ENCODE results near the gene SH2D3C. TPM values are rescaled to one million over a fixed set of nuclear protein-coding genes. Genes with fewer than 3 reads are reported as not detected.
A peak's percentile ranks its signal among the peaks of the same experiment; 100 is the strongest.
"Not testable (repeated sequence)": the region's sequence is repeated elsewhere in the genome, so short reads cannot be mapped to it uniquely, and the experiment has no call there.

The SH2D3C gene
- total RNA-seq, 4 donors from 2014 or later, result 1.4 to 22.3 (median 4.1) TPM

DNA sequence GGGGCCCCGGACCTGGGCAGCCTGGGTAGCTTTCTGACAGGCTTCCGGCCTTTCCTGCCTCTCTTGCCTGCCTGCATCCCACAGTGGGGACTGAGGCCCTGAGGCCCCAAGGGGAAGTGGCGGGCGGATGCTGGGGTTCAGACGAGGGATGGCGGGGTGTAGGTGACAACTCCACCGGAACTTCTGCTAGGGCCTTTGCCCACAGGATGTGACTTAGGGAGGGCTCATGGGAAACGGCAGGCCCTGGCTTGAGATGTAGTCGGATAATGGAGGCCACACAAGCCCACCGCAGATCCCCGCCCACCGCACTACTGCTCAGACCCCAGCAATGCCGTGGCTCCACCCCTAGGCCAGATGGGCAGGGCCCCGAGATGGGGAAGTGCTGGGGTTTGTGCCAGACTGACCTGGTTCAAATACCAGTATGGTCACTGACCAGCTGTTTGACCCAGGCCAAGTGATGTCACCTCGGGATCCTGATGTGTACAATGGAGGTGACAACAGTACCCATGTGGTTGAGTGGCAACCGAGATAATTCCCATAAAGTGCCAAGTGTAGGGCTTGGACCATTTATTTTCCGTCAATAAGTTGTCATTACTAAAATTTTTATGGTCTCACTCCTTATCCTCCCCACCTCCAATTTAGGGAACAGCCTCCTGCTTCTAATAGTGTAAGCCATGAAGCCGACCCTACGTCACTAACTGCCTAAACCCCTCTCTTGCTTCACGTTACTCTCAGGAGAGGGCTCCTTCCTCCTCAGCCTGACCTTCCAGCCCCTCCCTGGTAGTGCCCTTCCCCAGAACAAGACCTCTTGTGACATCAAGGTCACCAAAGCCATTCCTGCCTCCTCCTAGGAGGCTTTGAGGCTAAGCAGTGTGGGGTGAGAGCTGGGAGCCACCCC, 4.9 kb upstream of the SH2D3C start:
- Histone ChIP-seq H3K4me3 (no peak overlapping the region), H3K36me3 (peaks cover 0 to 16% (median 0%) of the 10 kb centered on the region in 3 donors), H3K27me3 (no peaks in the 10 kb centered on the region), H3K9me3 (no peaks in the 10 kb centered on the region), H3K27ac (peak overlapping the region; percentile 77 to 97 (median 96)), H3K4me1 (peaks cover 0 to 30% (median 22%) of the 10 kb centered on the region in 4 donors)
- TF ChIP-seq, protein P1, sequence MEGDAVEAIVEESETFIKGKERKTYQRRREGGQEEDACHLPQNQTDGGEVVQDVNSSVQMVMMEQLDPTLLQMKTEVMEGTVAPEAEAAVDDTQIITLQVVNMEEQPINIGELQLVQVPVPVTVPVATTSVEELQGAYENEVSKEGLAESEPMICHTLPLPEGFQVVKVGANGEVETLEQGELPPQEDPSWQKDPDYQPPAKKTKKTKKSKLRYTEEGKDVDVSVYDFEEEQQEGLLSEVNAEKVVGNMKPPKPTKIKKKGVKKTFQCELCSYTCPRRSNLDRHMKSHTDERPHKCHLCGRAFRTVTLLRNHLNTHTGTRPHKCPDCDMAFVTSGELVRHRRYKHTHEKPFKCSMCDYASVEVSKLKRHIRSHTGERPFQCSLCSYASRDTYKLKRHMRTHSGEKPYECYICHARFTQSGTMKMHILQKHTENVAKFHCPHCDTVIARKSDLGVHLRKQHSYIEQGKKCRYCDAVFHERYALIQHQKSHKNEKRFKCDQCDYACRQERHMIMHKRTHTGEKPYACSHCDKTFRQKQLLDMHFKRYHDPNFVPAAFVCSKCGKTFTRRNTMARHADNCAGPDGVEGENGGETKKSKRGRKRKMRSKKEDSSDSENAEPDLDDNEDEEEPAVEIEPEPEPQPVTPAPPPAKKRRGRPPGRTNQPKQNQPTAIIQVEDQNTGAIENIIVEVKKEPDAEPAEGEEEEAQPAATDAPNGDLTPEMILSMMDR (IDR thresholded peaks at IDR 0.05), result no peak
- peak in 1 of 2 donors; percentile 14 for TF ChIP-seq POLR2A (IDR thresholded peaks at IDR 0.05)
- peak in 2 of 3 donors; percentile 88 to 93 for DNase-seq

DNA sequence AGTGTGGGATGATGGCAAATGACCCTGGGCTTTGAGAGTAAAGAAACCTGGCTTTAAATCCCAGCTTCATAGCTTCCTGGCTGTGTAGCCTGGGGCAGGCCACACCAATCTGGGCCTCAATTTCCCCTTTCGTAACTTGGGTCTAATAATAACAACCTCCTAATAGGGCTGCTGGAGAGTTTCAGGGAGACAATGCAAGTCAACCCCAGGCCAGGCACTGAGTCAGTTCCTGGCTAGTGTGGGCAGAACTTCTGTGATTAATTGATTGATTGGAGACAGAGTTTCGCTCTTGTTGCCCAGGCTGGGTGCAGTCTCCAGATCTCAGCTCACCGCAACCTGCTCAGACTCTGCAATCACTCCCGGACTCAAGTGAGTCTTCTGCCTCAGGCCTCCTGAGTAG, 3.3 kb upstream of the SH2D3C start:
- DNase-seq, result no peak
- Histone ChIP-seq H3K4me1 (peaks cover 0 to 23% (median 18%) of the 10 kb centered on the region in 4 donors), H3K4me3 (no peak overlapping the region), H3K9me3 (no peaks in the 10 kb centered on the region), H3K36me3 (peaks cover 0 to under 1% (median 0%) of the 10 kb centered on the region in 3 donors), H3K27me3 (no peaks in the 10 kb centered on the region), H3K27ac (peak overlapping the region in 1 of 4 donors; percentile 97)
- TF ChIP-seq, protein P1 (IDR thresholded peaks at IDR 0.05), result no peak
- no peak for TF ChIP-seq POLR2A (IDR thresholded peaks at IDR 0.05)

DNA sequence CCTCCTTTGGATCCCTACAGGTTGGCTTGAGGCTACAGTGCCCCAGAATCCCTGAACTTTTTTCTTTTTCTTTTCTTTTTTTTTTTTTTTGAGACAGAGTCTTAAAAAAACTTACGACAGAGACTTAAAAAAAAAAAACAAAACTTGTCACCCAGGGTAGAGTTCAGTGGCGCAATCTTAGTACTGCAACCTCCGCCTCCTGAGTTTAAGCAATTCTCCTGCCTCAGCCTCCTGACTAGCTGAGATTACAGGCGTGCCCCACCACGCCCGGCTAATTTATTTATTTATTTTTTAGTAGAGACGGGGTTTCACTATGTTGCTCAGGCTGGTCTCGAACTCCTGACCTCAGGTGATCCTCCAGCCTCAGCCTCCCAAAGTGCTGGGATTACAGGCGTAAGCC, 2.4 kb upstream of the SH2D3C start:
- DNase-seq, H3K4me3 ChIP-seq, H3K27me3 ChIP-seq, H3K9me3 ChIP-seq, H3K36me3 ChIP-seq: not testable (repeated sequence)
- peak overlapping the region in 1 of 4 donors; percentile 88 for H3K27ac ChIP-seq
- H3K4me1 ChIP-seq, result peaks cover 0 to 23% (median 17%) of the 10 kb centered on the region in 4 donors

DNA sequence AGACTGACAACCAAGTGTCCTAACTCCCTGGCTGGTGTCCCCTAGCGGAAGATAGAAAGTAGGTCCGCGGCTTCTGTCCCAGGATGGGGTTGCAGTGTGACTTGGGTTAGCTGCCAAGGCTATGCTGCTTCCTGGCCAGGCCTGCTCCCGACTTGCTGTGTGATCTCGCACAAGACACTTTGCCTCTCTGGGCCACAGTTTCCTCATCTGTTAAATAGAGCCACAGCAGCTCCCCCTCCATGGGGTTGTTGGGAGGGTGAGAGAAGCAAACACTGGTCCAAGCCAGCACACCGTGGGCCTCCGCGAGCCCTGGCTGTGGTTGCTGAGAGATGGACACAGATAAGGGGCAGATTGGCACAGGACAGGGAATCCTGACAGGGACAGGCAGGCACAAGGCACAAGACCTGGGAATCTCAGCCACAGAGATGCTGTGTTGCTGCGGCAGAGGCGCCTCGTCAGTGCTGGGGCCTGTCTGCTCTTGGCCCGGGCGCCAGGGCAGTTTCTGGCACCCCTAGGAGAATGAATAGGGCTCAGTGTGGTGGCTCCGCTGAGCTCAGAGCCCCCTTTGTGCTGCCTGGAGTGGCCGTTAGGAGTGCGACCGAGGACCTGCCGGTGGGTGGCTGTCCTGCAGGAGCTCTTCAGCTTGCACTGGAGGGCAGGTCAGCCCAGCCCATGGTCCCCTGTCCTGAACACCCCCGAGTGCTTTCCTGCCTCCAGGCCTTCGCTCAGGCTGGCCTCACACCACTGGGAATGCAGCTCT, 1.8 kb upstream of the SH2D3C start:
- H3K36me3 ChIP-seq, result no peaks in the 10 kb centered on the region
- TF ChIP-seq, protein P1 (IDR thresholded peaks at IDR 0.05), result no peak
- no peak for TF ChIP-seq POLR2A (IDR thresholded peaks at IDR 0.05)
- DNase-seq, result no peak
- H3K27me3 ChIP-seq, result no peaks in the 10 kb centered on the region
- peak overlapping the region; percentile 6 to 88 (median 58) for H3K27ac ChIP-seq
- no peak overlapping the region for H3K4me3 ChIP-seq
- no peaks in the 10 kb centered on the region for H3K9me3 ChIP-seq
- H3K4me1 ChIP-seq, result peaks cover 0 to 24% (median 17%) of the 10 kb centered on the region in 4 donors

DNA sequence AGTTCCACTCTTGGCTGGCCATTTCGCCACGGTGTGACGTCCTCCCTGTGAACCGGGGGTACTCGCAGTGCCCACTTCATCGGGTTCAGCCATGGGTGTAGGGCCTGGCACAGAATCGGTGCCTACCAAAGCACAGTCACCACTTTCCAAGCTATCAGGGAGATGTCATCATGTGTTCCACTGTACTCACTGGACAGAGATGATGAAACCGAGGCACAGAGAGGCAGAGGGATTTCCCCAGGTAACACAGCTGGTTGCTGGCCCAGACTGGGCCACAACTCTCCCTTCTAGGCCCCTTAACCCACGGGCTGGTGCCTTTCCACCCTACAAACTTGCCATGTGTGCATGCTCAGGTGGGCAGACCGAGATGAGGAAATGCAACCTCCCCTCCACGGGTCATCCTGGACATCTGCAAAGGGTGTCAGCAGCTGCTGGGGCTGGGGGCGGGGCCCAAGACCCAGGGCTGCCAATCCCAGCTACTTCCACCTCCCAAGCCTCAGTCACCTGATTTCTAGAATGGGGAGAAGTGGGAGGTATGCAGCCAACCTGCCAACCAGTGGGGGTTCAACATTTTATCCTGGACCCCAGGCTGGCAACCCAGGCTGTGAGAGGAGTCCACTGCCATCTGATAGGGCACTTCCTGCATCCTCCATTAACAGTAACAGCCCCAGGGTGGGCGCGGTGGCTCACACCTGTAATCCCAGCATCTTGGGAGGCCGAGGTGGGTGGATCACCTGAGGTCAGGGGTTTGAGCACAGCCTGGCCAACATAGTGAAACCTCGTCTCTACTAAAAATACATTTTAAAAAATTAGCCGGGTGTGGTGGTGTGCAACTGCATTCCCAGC, 893 bp upstream of the SH2D3C start:
- TF ChIP-seq, protein P1 (IDR thresholded peaks at IDR 0.05), result no peak
- TF ChIP-seq POLR2A (IDR thresholded peaks at IDR 0.05), result no peak
- H3K9me3 ChIP-seq, result no peaks in the 10 kb centered on the region
- H3K4me3 ChIP-seq, result peak overlapping the region; percentile 29 to 50 (median 44)
- peak overlapping the region; percentile 71 to 88 (median 78) for H3K27ac ChIP-seq
- H3K27me3 ChIP-seq, result no peaks in the 10 kb centered on the region
- peak in 2 of 3 donors; percentile 87 for DNase-seq
- peaks cover 0 to 22% (median 15%) of the 10 kb centered on the region in 4 donors for H3K4me1 ChIP-seq
- no peaks in the 10 kb centered on the region for H3K36me3 ChIP-seq

Measured in Peyer's patch (tissue), 4 donors.